Activated CD4-positive, alpha-beta memory T cell treated with anti-CD3 and anti-CD28 coated beads, Interleukin-2, amount 10 ng/mL, durations not matched to agents 7 days and 5 days (primary cell): Measurements from ENCODE around the gene ZNF800. TPM values are rescaled to one million over a fixed set of nuclear protein-coding genes. Genes with fewer than 3 reads are reported as not detected.

Experiments
- CTCF ChIA-PET: fragments of 350-600 bp; sonication (Branson Sonifier 250); formaldehyde crosslinking; loops from one replicate; lab custom pipeline; 2021; ENCODE audit warnings: antibody characterized with exemption, inconsistent platforms; lab: Charles Lee
- POLR2A ChIA-PET: fragments of 350-600 bp; sonication (Branson Sonifier 250); formaldehyde crosslinking; loops from one replicate; lab custom pipeline; 2021; ENCODE audit warnings: antibody characterized with exemption; lab: Charles Lee
- DNase-seq: peaks from one replicate; pipeline ENCODE4 v3.0.0-alpha.2; 2020
- H3K27ac Mint-ChIP-seq: one replicate; pipeline ENCODE4 v1.8.0; 2021; ENCODE audit warnings: mild to moderate bottlenecking, mixed read lengths
- H3K27me3 Mint-ChIP-seq: one replicate; pipeline ENCODE4 v1.8.0; 2021; ENCODE audit warnings: mixed read lengths
- H3K36me3 Mint-ChIP-seq: one replicate; pipeline ENCODE4 v1.8.0; 2021; ENCODE audit warnings: low read depth, mixed read lengths
- H3K4me1 Mint-ChIP-seq: one replicate; pipeline ENCODE4 v1.8.0; 2021; ENCODE audit warnings: mixed read lengths
- H3K4me3 Mint-ChIP-seq: one replicate; pipeline ENCODE4 v1.8.0; 2021; ENCODE audit warnings: mild to moderate bottlenecking, mixed read lengths
- H3K9me3 Mint-ChIP-seq: one replicate; pipeline ENCODE4 v1.8.0; 2021; ENCODE audit warnings: mixed read lengths
- total RNA-seq, 2 experiments: library from RNA; stranded (reverse); gene quantifications; one replicate each; pipeline ENCODE4 v1.2.3, GENCODE V29; 2021

The ZNF800 gene
- total RNA-seq, 2 experiments from 2014 or later, result 37.2 to 38.0 TPM

- CTCF ChIA-PET, result interaction anchor here (1.5 kb wide), 1 partner anchor 40 kb away, joined by 4 read pairs; no protein-coding TSS in a partner anchor
- H3K27me3 Mint-ChIP-seq, result no peaks in the 10 kb centered on the region
- no peaks in the 10 kb centered on the region for H3K9me3 Mint-ChIP-seq
- DNase-seq, result no peak
- H3K36me3 Mint-ChIP-seq, result peaks cover 62% of the 10 kb centered on the region
- no peak overlapping the region for H3K27ac Mint-ChIP-seq
- no peak overlapping the region for H3K4me3 Mint-ChIP-seq
- POLR2A ChIA-PET, result interaction anchor here (1.1 kb wide), 1 partner anchor 10 kb away, joined by 4 read pairs; no protein-coding TSS in a partner anchor
- H3K4me1 Mint-ChIP-seq, result peaks cover 55% of the 10 kb centered on the region
Observed at GRCh38 chr7:127387974-127388373, 4.5 kb downstream of the ZNF800 start.

GRCh38 chr7:127383123-127383835 lies 9.2 kb downstream of the ZNF800 start:
- H3K4me1 Mint-ChIP-seq, result peaks cover 53% of the 10 kb centered on the region
- no peak overlapping the region for H3K4me3 Mint-ChIP-seq
- no peak overlapping the region for H3K27ac Mint-ChIP-seq
- no peaks in the 10 kb centered on the region for H3K9me3 Mint-ChIP-seq
- no peak for DNase-seq
- POLR2A ChIA-PET, result interaction anchor here (3.7 kb wide), 1 partner anchor 9 kb away, joined by 34 read pairs; the partner anchor contains the start of gene ZNF800
- H3K36me3 Mint-ChIP-seq, result peaks cover 48% of the 10 kb centered on the region
- CTCF ChIA-PET, result interaction anchor here (0.9 kb wide), 1 partner anchor 36 kb away, joined by 3 read pairs; no protein-coding TSS in a partner anchor
- H3K27me3 Mint-ChIP-seq, result no peaks in the 10 kb centered on the region

- POLR2A ChIA-PET, result interaction anchor here (3.7 kb wide), 1 partner anchor 10 kb away, joined by 34 read pairs; the partner anchor contains the start of gene ZNF800
- H3K36me3 Mint-ChIP-seq, result peaks cover 48% of the 10 kb centered on the region
- H3K4me3 Mint-ChIP-seq, result no peak overlapping the region
Observed at GRCh38 chr7:127382301-127383085, 10.0 kb downstream of the ZNF800 start.

GRCh38 chr7:127380479-127380878 lies 12.0 kb downstream of the ZNF800 start:
- ChIA-PET CTCF (interaction anchor here (0.9 kb wide), 1 partner anchor 67 kb away, joined by 3 read pairs; no protein-coding TSS in a partner anchor), POLR2A (interaction anchor here (1.7 kb wide), 1 partner anchor 12 kb away, joined by 17 read pairs; the partner anchor contains the start of gene ZNF800)
- Mint-ChIP-seq H3K27ac (no peak overlapping the region), H3K4me1 (peaks cover 57% of the 10 kb centered on the region), H3K4me3 (no peak overlapping the region), H3K9me3 (no peaks in the 10 kb centered on the region), H3K36me3 (peaks cover 53% of the 10 kb centered on the region), H3K27me3 (no peaks in the 10 kb centered on the region)
- DNase-seq, result no peak

More at GRCh38 chr7:127382301-127383085, 10.0 kb downstream of the ZNF800 start:
- CTCF ChIA-PET, result no interaction called here
- Mint-ChIP-seq H3K27ac (no peak overlapping the region), H3K27me3 (no peaks in the 10 kb centered on the region), H3K4me1 (peaks cover 52% of the 10 kb centered on the region), H3K9me3 (no peaks in the 10 kb centered on the region)
- DNase-seq, result no peak

- H3K27me3 Mint-ChIP-seq, result no peaks in the 10 kb centered on the region
- no peak for DNase-seq
- H3K27ac Mint-ChIP-seq, result no peak overlapping the region
- peaks cover 48% of the 10 kb centered on the region for H3K36me3 Mint-ChIP-seq
- H3K9me3 Mint-ChIP-seq, result no peaks in the 10 kb centered on the region
- no peak overlapping the region for H3K4me3 Mint-ChIP-seq
- H3K4me1 Mint-ChIP-seq, result peaks cover 56% of the 10 kb centered on the region
- POLR2A ChIA-PET, result interaction anchor here (1.7 kb wide), 1 partner anchor 13 kb away, joined by 17 read pairs; the partner anchor contains the start of gene ZNF800
- CTCF ChIA-PET, result interaction anchor here (0.9 kb wide), 1 partner anchor 68 kb away, joined by 3 read pairs; no protein-coding TSS in a partner anchor
Observed at GRCh38 chr7:127379642-127380041, 12.9 kb downstream of the ZNF800 start.

GRCh38 chr7:127378537-127378936 lies 14.0 kb downstream of the ZNF800 start:
- no peaks in the 10 kb centered on the region for H3K27me3 Mint-ChIP-seq
- peaks cover 56% of the 10 kb centered on the region for H3K36me3 Mint-ChIP-seq
- no peak overlapping the region for H3K4me3 Mint-ChIP-seq
- ChIA-PET POLR2A (interaction anchor here (1.8 to 2.1 kb wide), 2 partner anchors 10 to 13 kb away, joined by 4 to 21 read pairs; partner anchors contain the start of gene ZNF800), CTCF (interaction anchor here (1.7 kb wide), 1 partner anchor 31 kb away, joined by 8 read pairs; no protein-coding TSS in a partner anchor)
- H3K9me3 Mint-ChIP-seq, result no peaks in the 10 kb centered on the region
- peaks cover 58% of the 10 kb centered on the region for H3K4me1 Mint-ChIP-seq
- no peak overlapping the region for H3K27ac Mint-ChIP-seq
- no peak for DNase-seq

GRCh38 chr7:127377425-127377824 lies 15.1 kb downstream of the ZNF800 start:
- H3K27me3 Mint-ChIP-seq, result no peaks in the 10 kb centered on the region
- DNase-seq, result no peak
- H3K4me1 Mint-ChIP-seq, result peaks cover 49% of the 10 kb centered on the region
- H3K27ac Mint-ChIP-seq, result no peak overlapping the region
- no peak overlapping the region for H3K4me3 Mint-ChIP-seq
- POLR2A ChIA-PET, result interaction anchor here (1.8 to 2.1 kb wide), 2 partner anchors 11 to 14 kb away, joined by 4 to 21 read pairs; partner anchors contain the start of gene ZNF800
- no peaks in the 10 kb centered on the region for H3K9me3 Mint-ChIP-seq
- peaks cover 59% of the 10 kb centered on the region for H3K36me3 Mint-ChIP-seq
- CTCF ChIA-PET, result interaction anchor here (1.7 kb wide), 1 partner anchor 30 kb away, joined by 8 read pairs; no protein-coding TSS in a partner anchor

- POLR2A ChIA-PET, result interaction anchor here (0.9 to 1.1 kb wide), 2 partner anchors 16 to 17 kb away, joined by 7 to 8 read pairs; partner anchors contain the start of gene ZNF800
- CTCF ChIA-PET, result interaction anchor here (0.6 to 0.9 kb wide), 3 partner anchors 17 to 72 kb away, joined by 3 read pairs; partner anchors contain the start of gene ZNF800
- peaks cover 37% of the 10 kb centered on the region for H3K4me1 Mint-ChIP-seq
Observed at GRCh38 chr7:127375631-127376030, 16.9 kb downstream of the ZNF800 start.

GRCh38 chr7:127367679-127368078 lies 24.8 kb downstream of the ZNF800 start:
- CTCF ChIA-PET, result interaction anchor here (1.4 kb wide), 1 partner anchor 20 kb away, joined by 4 read pairs; no protein-coding TSS in a partner anchor

More at GRCh38 chr7:127375631-127376030, 16.9 kb downstream of the ZNF800 start:
- Mint-ChIP-seq H3K27me3 (no peaks in the 10 kb centered on the region), H3K4me3 (no peak overlapping the region), H3K36me3 (peaks cover 54% of the 10 kb centered on the region), H3K27ac (no peak overlapping the region), H3K9me3 (no peaks in the 10 kb centered on the region)
- DNase-seq, result no peak

GRCh38 chr7:127366680-127367079 lies 25.8 kb downstream of the ZNF800 start:
- no peak for DNase-seq
- Mint-ChIP-seq H3K9me3 (no peaks in the 10 kb centered on the region), H3K36me3 (peaks cover 31% of the 10 kb centered on the region), H3K27me3 (no peaks in the 10 kb centered on the region), H3K4me3 (no peak overlapping the region), H3K4me1 (peaks cover 9% of the 10 kb centered on the region), H3K27ac (no peak overlapping the region)
- POLR2A ChIA-PET, result interaction anchor here (3.3 kb wide), 1 partner anchor 26 kb away, joined by 11 read pairs; the partner anchor contains the start of gene ZNF800
- CTCF ChIA-PET, result no interaction called here

More at GRCh38 chr7:127367679-127368078, 24.8 kb downstream of the ZNF800 start:
- H3K36me3 Mint-ChIP-seq, result peaks cover 33% of the 10 kb centered on the region
- POLR2A ChIA-PET, result interaction anchor here (1.1 to 1.4 kb wide), 4 partner anchors 8 to 25 kb away, joined by 3 to 5 read pairs (median 4); partner anchors contain the start of gene ZNF800
- H3K27me3 Mint-ChIP-seq, result no peaks in the 10 kb centered on the region
- H3K9me3 Mint-ChIP-seq, result no peaks in the 10 kb centered on the region
- no peak overlapping the region for H3K27ac Mint-ChIP-seq
- DNase-seq, result no peak
- peaks cover 9% of the 10 kb centered on the region for H3K4me1 Mint-ChIP-seq
- no peak overlapping the region for H3K4me3 Mint-ChIP-seq

GRCh38 chr7:127365957-127366315 lies 26.6 kb downstream of the ZNF800 start:
- peaks cover 9% of the 10 kb centered on the region for H3K4me1 Mint-ChIP-seq
- H3K27me3 Mint-ChIP-seq, result no peaks in the 10 kb centered on the region
- no peak overlapping the region for H3K4me3 Mint-ChIP-seq
- H3K36me3 Mint-ChIP-seq, result peaks cover 28% of the 10 kb centered on the region
- no peaks in the 10 kb centered on the region for H3K9me3 Mint-ChIP-seq
- ChIA-PET CTCF (interaction anchor here (0.9 kb wide), 1 partner anchor 81 kb away, joined by 3 read pairs; no protein-coding TSS in a partner anchor), POLR2A (interaction anchor here (3.3 kb wide), 1 partner anchor 26 kb away, joined by 11 read pairs; the partner anchor contains the start of gene ZNF800)
- no peak for DNase-seq
- no peak overlapping the region for H3K27ac Mint-ChIP-seq
